Measurements from ENCODE around the gene LTBR. TPM values are rescaled to one million over a fixed set of nuclear protein-coding genes. Genes with fewer than 3 reads are reported as not detected.
"Not testable (repeated sequence)": the region's sequence is repeated elsewhere in the genome, so short reads cannot be mapped to it uniquely, and the experiment has no call there.

The LTBR gene
- total RNA-seq, 2 donors from 2014 or later, result 1.3 to 1.9 TPM

- Mint-ChIP-seq H3K4me3 (no peak within 1 kb of the TSS), H3K27ac (no peak within 1 kb of the TSS), H3K36me3 (ENCODE audit: insufficient read depth in 2 of 2) (peaks cover 1 to 5% of the 10 kb centered on the region in 2 donors), H3K9me3 (no peaks in the 10 kb centered on the region), H3K4me1 (ENCODE audit: low read depth) (peaks cover 42% of the 10 kb centered on the region), H3K27me3 (ENCODE audit: low read depth) (peaks cover under 1% of the 10 kb centered on the region)
- ATAC-seq (replicated peaks in 1 of 2) (peak; percentile 49 to 57), DNase-seq (peak; percentile 60 to 61)
Measured at GRCh38 chr12:6341417-6342139, 42.4 kb upstream of the LTBR start, which contains the start of gene TNFRSF1A. TNFRSF1A (minus strand) TSS chr12:6342076; CDS start chr12:6341814, 262 bp downstream.

- H3K27me3 Mint-ChIP-seq (ENCODE audit: low read depth), result peaks cover 6% of the 10 kb centered on the region
- no peak for ATAC-seq (replicated peaks in 1 of 2)
- H3K36me3 Mint-ChIP-seq (ENCODE audit: insufficient read depth in 2 of 2), result peaks cover 1 to 5% of the 10 kb centered on the region in 2 donors
- peaks cover 49% of the 10 kb centered on the region for H3K4me1 Mint-ChIP-seq (ENCODE audit: low read depth)
- no peak overlapping the region for H3K4me3 Mint-ChIP-seq
- no peaks in the 10 kb centered on the region for H3K9me3 Mint-ChIP-seq
- H3K27ac Mint-ChIP-seq, result no peak overlapping the region
- DNase-seq, result no peak
Measured at GRCh38 chr12:6342140-6342889, 41.6 kb upstream of the LTBR start.

GRCh38 chr12:6343518-6343917, 40.4 kb upstream of the LTBR start:
- peaks cover 1 to 5% of the 10 kb centered on the region in 2 donors for H3K36me3 Mint-ChIP-seq (ENCODE audit: insufficient read depth in 2 of 2)
- H3K4me1 Mint-ChIP-seq (ENCODE audit: low read depth), result peaks cover 53% of the 10 kb centered on the region
- no peak overlapping the region for H3K4me3 Mint-ChIP-seq
- DNase-seq (no peak), ATAC-seq (replicated peaks in 1 of 2) (no peak)
- H3K9me3 Mint-ChIP-seq, result no peaks in the 10 kb centered on the region
- peaks cover 6% of the 10 kb centered on the region for H3K27me3 Mint-ChIP-seq (ENCODE audit: low read depth)
- no peak overlapping the region for H3K27ac Mint-ChIP-seq

- ATAC-seq (replicated peaks in 1 of 2); DNase-seq; H3K27me3 Mint-ChIP-seq (ENCODE audit: low read depth); H3K4me3 Mint-ChIP-seq; H3K36me3 Mint-ChIP-seq (ENCODE audit: insufficient read depth in 2 of 2); H3K9me3 Mint-ChIP-seq; H3K27ac Mint-ChIP-seq: not testable (repeated sequence)
- peaks cover 53% of the 10 kb centered on the region for H3K4me1 Mint-ChIP-seq (ENCODE audit: low read depth)
Measured at GRCh38 chr12:6344101-6344660, 39.8 kb upstream of the LTBR start.

- Mint-ChIP-seq H3K9me3 (no peaks in the 10 kb centered on the region), H3K4me1 (ENCODE audit: low read depth) (peaks cover 53% of the 10 kb centered on the region), H3K4me3 (peak overlapping the region; percentile 38 to 82)
Measured at GRCh38 chr12:6345319-6346091, 38.5 kb upstream of the LTBR start.

GRCh38 chr12:6346235-6346832, 37.6 kb upstream of the LTBR start:
- Mint-ChIP-seq H3K9me3 (no peaks in the 10 kb centered on the region), H3K4me1 (ENCODE audit: low read depth) (peaks cover 53% of the 10 kb centered on the region), H3K36me3 (ENCODE audit: insufficient read depth in 2 of 2) (peaks cover 0 to 1% of the 10 kb centered on the region in 2 donors), H3K4me3 (peak overlapping the region; percentile 19 to 82), H3K27me3 (ENCODE audit: low read depth) (peaks cover 6% of the 10 kb centered on the region), H3K27ac (no peak overlapping the region)
- DNase-seq (no peak), ATAC-seq (replicated peaks in 1 of 2) (no peak)

More at GRCh38 chr12:6345319-6346091, 38.5 kb upstream of the LTBR start:
- Mint-ChIP-seq H3K27me3 (ENCODE audit: low read depth) (peaks cover 6% of the 10 kb centered on the region), H3K27ac (peak overlapping the region; percentile 89), H3K36me3 (ENCODE audit: insufficient read depth in 2 of 2) (peaks cover 1 to 5% of the 10 kb centered on the region in 2 donors)
- peak; percentile 78 to 85 for ATAC-seq (replicated peaks in 1 of 2)
- DNase-seq, result peak; percentile 71 to 73

GRCh38 chr12:6346942-6347341, 37.0 kb upstream of the LTBR start:
- DNase-seq (no peak), ATAC-seq (replicated peaks in 1 of 2) (no peak)
- H3K4me3 Mint-ChIP-seq, result peak overlapping the region in 1 of 2 donors; percentile 19
- no peaks in the 10 kb centered on the region for H3K36me3 Mint-ChIP-seq (ENCODE audit: insufficient read depth in 2 of 2)
- no peaks in the 10 kb centered on the region for H3K9me3 Mint-ChIP-seq
- H3K4me1 Mint-ChIP-seq (ENCODE audit: low read depth), result peaks cover 49% of the 10 kb centered on the region
- H3K27me3 Mint-ChIP-seq (ENCODE audit: low read depth), result peaks cover 6% of the 10 kb centered on the region
- H3K27ac Mint-ChIP-seq, result no peak overlapping the region

GRCh38 chr12:6347367-6348338, 36.3 kb upstream of the LTBR start:
- H3K4me1 Mint-ChIP-seq (ENCODE audit: low read depth), result peaks cover 42% of the 10 kb centered on the region
- DNase-seq (no peak), ATAC-seq (replicated peaks in 1 of 2) (no peak)
- no peak overlapping the region for H3K27ac Mint-ChIP-seq
- no peaks in the 10 kb centered on the region for H3K9me3 Mint-ChIP-seq
- no peaks in the 10 kb centered on the region for H3K36me3 Mint-ChIP-seq (ENCODE audit: insufficient read depth in 2 of 2)
- no peak overlapping the region for H3K4me3 Mint-ChIP-seq
- peaks cover 6% of the 10 kb centered on the region for H3K27me3 Mint-ChIP-seq (ENCODE audit: low read depth)

- no peaks in the 10 kb centered on the region for H3K9me3 Mint-ChIP-seq
- no peaks in the 10 kb centered on the region for H3K36me3 Mint-ChIP-seq (ENCODE audit: insufficient read depth in 2 of 2)
- H3K27ac Mint-ChIP-seq, result no peak overlapping the region
- peaks cover 11% of the 10 kb centered on the region for H3K4me1 Mint-ChIP-seq (ENCODE audit: low read depth)
- H3K27me3 Mint-ChIP-seq (ENCODE audit: low read depth), result peaks cover 5% of the 10 kb centered on the region
- no peak overlapping the region for H3K4me3 Mint-ChIP-seq
- no peak for DNase-seq
- no peak for ATAC-seq (replicated peaks in 1 of 2)
Measured at GRCh38 chr12:6351622-6352021, 32.3 kb upstream of the LTBR start.

- Mint-ChIP-seq H3K27me3 (ENCODE audit: low read depth) (no peaks in the 10 kb centered on the region), H3K36me3 (ENCODE audit: insufficient read depth in 2 of 2) (no peaks in the 10 kb centered on the region), H3K4me1 (ENCODE audit: low read depth) (peaks cover 2% of the 10 kb centered on the region), H3K4me3 (no peak overlapping the region), H3K9me3 (no peaks in the 10 kb centered on the region), H3K27ac (no peak overlapping the region)
- no peak for ATAC-seq (replicated peaks in 1 of 2)
- no peak for DNase-seq
Measured at GRCh38 chr12:6352193-6353173, 31.5 kb upstream of the LTBR start.
